ENCODE results near the gene SGK1.

SGK1 gene

GRCh38 chr6:134347885-134348805 is 30.2 kb upstream of the SGK1 start:
- no peak overlapping the region for H3K4me3 ChIP-seq (ENCODE audit: insufficient read depth, low read depth, low read length, poor library complexity, severe bottlenecking)
- no peaks in the 10 kb centered on the region for H3K4me1 ChIP-seq (ENCODE audit: control insufficient read depth, insufficient read depth, low read length, poor library complexity, severe bottlenecking)
- no peak overlapping the region for H3K27ac ChIP-seq (ENCODE audit: insufficient read depth, low read length, poor library complexity, severe bottlenecking)
- H3K27me3 ChIP-seq (replicated peaks; ENCODE audit: control insufficient read depth, insufficient read depth, low read length, poor library complexity, severe bottlenecking): no peaks in the 10 kb centered on the region
- H3K9me3 ChIP-seq (ENCODE audit: control insufficient read depth, low read length): no peaks in the 10 kb centered on the region
- DNase-seq: no peak
- no peaks in the 10 kb centered on the region for H3K36me3 ChIP-seq (ENCODE audit: control insufficient read depth, insufficient read depth, low read length)

DNA sequence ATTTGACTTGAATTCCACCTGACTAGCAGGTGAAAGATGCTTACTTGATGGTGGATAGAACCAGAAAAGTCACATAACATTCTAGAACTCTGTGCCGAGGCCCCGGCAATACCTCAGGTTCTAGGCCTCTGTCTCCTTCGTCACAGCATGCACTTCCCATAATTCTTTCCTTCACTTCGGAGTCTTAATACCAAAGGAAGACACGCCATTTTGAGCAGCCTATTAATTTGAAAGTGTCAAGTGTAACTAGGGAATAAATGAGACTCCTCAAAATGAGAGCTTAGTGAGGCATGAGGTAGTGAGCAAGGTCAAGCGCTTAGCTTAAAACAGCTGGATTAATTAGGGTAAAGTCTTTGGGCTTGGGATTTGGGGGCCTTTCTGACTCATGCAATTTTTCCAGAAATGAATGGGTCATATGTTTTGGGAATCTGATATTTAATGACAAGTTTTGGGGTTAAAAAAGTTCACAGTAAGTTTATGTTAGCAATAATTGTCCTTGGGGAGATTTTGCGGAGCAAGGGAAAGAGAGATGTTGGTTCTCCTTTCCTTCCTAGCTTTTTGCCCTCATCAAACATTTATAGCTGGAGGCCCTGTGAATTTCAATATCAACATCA is 29.1 kb upstream of the SGK1 start:
- DNase-seq: no peak
- Histone ChIP-seq H3K4me3 (ENCODE audit: insufficient read depth, low read depth, low read length, poor library complexity, severe bottlenecking) (no peak overlapping the region), H3K36me3 (ENCODE audit: control insufficient read depth, insufficient read depth, low read length) (no peaks in the 10 kb centered on the region), H3K27ac (ENCODE audit: insufficient read depth, low read length, poor library complexity, severe bottlenecking) (no peak overlapping the region), H3K27me3 (replicated peaks; ENCODE audit: control insufficient read depth, insufficient read depth, low read length, poor library complexity, severe bottlenecking) (no peaks in the 10 kb centered on the region), H3K9me3 (ENCODE audit: control insufficient read depth, low read length) (no peaks in the 10 kb centered on the region), H3K4me1 (ENCODE audit: control insufficient read depth, insufficient read depth, low read length, poor library complexity, severe bottlenecking) (no peaks in the 10 kb centered on the region)

DNA sequence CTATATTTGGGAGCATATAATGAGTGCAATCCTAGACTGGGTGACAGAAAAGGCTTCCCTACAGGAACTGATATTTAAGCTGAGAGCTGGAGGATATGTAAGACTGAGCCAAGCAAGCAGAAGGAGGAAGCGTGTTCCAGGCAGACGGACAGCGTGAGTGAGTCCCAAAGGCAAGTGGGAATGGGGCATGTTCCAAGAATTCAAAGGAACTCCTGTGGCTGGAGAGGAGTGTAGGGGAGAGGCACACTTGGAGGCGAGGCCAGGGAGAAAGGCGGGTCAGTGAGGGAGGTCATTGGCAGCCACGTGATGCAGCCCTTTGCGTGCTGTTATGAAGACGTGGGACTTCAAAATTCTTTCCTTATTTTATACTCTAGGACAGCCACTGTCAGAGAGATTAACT is 27.9 kb upstream of the SGK1 start:
- Histone ChIP-seq H3K27me3 (replicated peaks; ENCODE audit: control insufficient read depth, insufficient read depth, low read length, poor library complexity, severe bottlenecking) (no peaks in the 10 kb centered on the region), H3K36me3 (ENCODE audit: control insufficient read depth, insufficient read depth, low read length) (no peaks in the 10 kb centered on the region), H3K4me1 (ENCODE audit: control insufficient read depth, insufficient read depth, low read length, poor library complexity, severe bottlenecking) (no peaks in the 10 kb centered on the region), H3K9me3 (ENCODE audit: control insufficient read depth, low read length) (no peaks in the 10 kb centered on the region), H3K27ac (ENCODE audit: insufficient read depth, low read length, poor library complexity, severe bottlenecking) (no peak overlapping the region), H3K4me3 (ENCODE audit: insufficient read depth, low read depth, low read length, poor library complexity, severe bottlenecking) (no peak overlapping the region)
- DNase-seq: no peak

DNA sequence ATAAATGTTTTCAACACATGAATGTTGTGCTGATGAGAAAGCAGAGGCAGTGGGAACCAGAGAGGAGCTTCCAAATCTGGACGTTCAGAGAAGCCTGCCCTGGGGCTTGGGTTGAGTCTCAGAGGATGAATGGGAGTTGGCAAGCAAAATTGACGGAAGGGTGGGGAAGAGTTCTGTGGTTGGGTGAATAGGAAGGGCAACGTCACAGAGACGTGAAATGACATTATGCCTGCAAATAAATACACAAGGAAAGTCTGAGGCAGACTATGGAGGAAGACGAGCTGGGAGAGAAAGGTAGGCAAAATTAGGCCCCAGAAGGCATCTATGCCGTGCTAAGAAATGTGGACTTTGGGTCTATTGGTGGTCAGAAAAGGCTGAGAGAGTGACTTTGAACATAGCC is 25.2 kb upstream of the SGK1 start:
- H3K4me1 ChIP-seq (ENCODE audit: control insufficient read depth, insufficient read depth, low read length, poor library complexity, severe bottlenecking): no peaks in the 10 kb centered on the region
- no peaks in the 10 kb centered on the region for H3K36me3 ChIP-seq (ENCODE audit: control insufficient read depth, insufficient read depth, low read length)
- no peak for DNase-seq
- no peak overlapping the region for H3K27ac ChIP-seq (ENCODE audit: insufficient read depth, low read length, poor library complexity, severe bottlenecking)
- H3K27me3 ChIP-seq (replicated peaks; ENCODE audit: control insufficient read depth, insufficient read depth, low read length, poor library complexity, severe bottlenecking): no peaks in the 10 kb centered on the region
- no peak overlapping the region for H3K4me3 ChIP-seq (ENCODE audit: insufficient read depth, low read depth, low read length, poor library complexity, severe bottlenecking)
- no peaks in the 10 kb centered on the region for H3K9me3 ChIP-seq (ENCODE audit: control insufficient read depth, low read length)

- no peaks in the 10 kb centered on the region for H3K36me3 ChIP-seq (ENCODE audit: control insufficient read depth, insufficient read depth, low read length)
- no peak overlapping the region for H3K27ac ChIP-seq (ENCODE audit: insufficient read depth, low read length, poor library complexity, severe bottlenecking)
- DNase-seq: no peak
- no peak overlapping the region for H3K4me3 ChIP-seq (ENCODE audit: insufficient read depth, low read depth, low read length, poor library complexity, severe bottlenecking)
- H3K4me1 ChIP-seq (ENCODE audit: control insufficient read depth, insufficient read depth, low read length, poor library complexity, severe bottlenecking): no peaks in the 10 kb centered on the region
- H3K27me3 ChIP-seq (replicated peaks; ENCODE audit: control insufficient read depth, insufficient read depth, low read length, poor library complexity, severe bottlenecking): no peaks in the 10 kb centered on the region
- no peaks in the 10 kb centered on the region for H3K9me3 ChIP-seq (ENCODE audit: control insufficient read depth, low read length)
Measured at GRCh38 chr6:134341999-134342567, 24.2 kb upstream of the SGK1 start.

DNA sequence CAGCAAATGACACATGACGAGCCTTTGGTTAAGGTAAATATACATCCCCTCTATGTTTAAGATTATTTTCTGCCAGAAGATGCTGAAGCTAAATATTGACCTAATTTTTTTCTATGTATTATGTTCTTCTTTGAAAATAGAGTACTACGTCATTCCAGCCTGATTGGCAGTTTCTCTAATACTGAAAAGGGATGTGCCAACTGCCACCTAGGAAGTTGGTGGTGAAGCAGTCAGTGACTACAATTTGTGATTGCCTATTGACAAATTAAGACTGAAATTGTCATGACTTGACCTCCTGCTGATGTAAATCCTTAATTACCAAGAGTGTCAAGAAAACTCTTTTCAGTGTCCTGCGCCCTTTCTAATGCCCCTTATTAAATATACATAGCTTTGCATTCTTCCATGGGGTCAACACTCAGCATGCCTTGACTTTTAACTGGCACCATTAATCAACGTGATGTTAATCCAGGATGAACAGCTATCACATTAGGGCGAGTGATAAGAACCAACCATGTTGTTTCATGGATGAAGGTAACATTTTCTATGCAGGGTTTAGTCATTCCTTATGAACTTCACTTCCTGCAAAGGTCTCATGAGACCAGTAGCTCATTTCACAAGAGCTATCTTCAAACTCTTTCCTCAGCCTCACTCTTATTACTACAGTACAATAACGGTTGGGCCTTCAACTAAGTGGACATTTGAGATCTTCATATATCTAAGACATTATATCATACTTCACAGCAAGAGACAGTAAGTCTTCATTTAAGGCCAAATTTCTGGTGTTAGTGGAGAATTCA is 22.5 kb upstream of the SGK1 start:
- no peak overlapping the region for H3K4me3 ChIP-seq (ENCODE audit: insufficient read depth, low read depth, low read length, poor library complexity, severe bottlenecking)
- H3K27ac ChIP-seq (ENCODE audit: insufficient read depth, low read length, poor library complexity, severe bottlenecking): no peak overlapping the region
- no peaks in the 10 kb centered on the region for H3K4me1 ChIP-seq (ENCODE audit: control insufficient read depth, insufficient read depth, low read length, poor library complexity, severe bottlenecking)
- no peaks in the 10 kb centered on the region for H3K27me3 ChIP-seq (replicated peaks; ENCODE audit: control insufficient read depth, insufficient read depth, low read length, poor library complexity, severe bottlenecking)
- no peaks in the 10 kb centered on the region for H3K9me3 ChIP-seq (ENCODE audit: control insufficient read depth, low read length)
- no peak for DNase-seq
- no peaks in the 10 kb centered on the region for H3K36me3 ChIP-seq (ENCODE audit: control insufficient read depth, insufficient read depth, low read length)

DNA sequence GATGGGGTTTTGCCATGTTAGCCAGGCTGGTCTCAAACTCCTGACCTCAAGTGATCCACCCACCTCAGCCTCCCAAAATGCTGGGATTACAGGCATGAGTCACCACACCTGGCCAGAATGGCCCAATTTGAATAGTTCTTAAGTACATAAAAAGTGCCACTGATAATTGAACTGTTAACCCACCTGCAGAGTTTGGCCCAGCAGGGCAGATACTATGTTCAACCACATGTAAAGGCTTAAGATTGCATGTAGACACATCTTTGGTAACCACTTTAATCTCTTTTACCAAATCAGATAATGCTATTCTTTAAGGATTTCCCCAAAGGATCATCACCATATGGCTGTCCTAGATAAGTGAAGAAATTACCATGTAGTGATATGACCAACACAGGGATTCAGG is 21.3 kb upstream of the SGK1 start:
- Histone ChIP-seq H3K9me3 (ENCODE audit: control insufficient read depth, low read length) (no peaks in the 10 kb centered on the region), H3K27me3 (replicated peaks; ENCODE audit: control insufficient read depth, insufficient read depth, low read length, poor library complexity, severe bottlenecking) (no peaks in the 10 kb centered on the region), H3K36me3 (ENCODE audit: control insufficient read depth, insufficient read depth, low read length) (no peaks in the 10 kb centered on the region), H3K4me3 (ENCODE audit: insufficient read depth, low read depth, low read length, poor library complexity, severe bottlenecking) (no peak overlapping the region), H3K4me1 (ENCODE audit: control insufficient read depth, insufficient read depth, low read length, poor library complexity, severe bottlenecking) (no peaks in the 10 kb centered on the region), H3K27ac (ENCODE audit: insufficient read depth, low read length, poor library complexity, severe bottlenecking) (no peak overlapping the region)
- DNase-seq: no peak

DNA sequence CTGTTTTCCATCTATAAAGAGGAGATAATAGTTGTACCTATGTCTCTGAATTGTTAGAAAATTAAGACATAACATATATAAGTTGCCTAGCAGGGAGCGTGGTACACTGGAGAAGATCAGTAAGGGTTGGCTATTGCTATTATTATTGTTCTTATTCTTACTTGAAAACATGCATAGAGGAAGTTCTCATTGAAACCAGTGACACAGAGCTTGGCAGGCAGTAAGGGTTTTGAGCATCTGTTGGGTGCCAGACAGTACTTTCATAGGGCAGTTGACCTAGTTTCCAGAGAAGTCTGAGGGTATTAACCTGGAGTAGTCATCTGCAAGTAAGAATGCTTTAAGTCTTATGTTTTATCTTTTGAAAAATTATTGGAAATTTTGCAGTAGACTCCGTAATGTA is 13.3 kb upstream of the SGK1 start:
- no peak overlapping the region for H3K4me3 ChIP-seq (ENCODE audit: insufficient read depth, low read depth, low read length, poor library complexity, severe bottlenecking)
- H3K36me3 ChIP-seq (ENCODE audit: control insufficient read depth, insufficient read depth, low read length): no peaks in the 10 kb centered on the region
- H3K9me3 ChIP-seq (ENCODE audit: control insufficient read depth, low read length): no peaks in the 10 kb centered on the region
- H3K4me1 ChIP-seq (ENCODE audit: control insufficient read depth, insufficient read depth, low read length, poor library complexity, severe bottlenecking): no peaks in the 10 kb centered on the region
- no peaks in the 10 kb centered on the region for H3K27me3 ChIP-seq (replicated peaks; ENCODE audit: control insufficient read depth, insufficient read depth, low read length, poor library complexity, severe bottlenecking)
- DNase-seq: no peak
- no peak overlapping the region for H3K27ac ChIP-seq (ENCODE audit: insufficient read depth, low read length, poor library complexity, severe bottlenecking)

GRCh38 chr6:134330555-134330954 is 12.6 kb upstream of the SGK1 start:
- H3K4me1 ChIP-seq (ENCODE audit: control insufficient read depth, insufficient read depth, low read length, poor library complexity, severe bottlenecking): no peaks in the 10 kb centered on the region
- H3K36me3 ChIP-seq (ENCODE audit: control insufficient read depth, insufficient read depth, low read length): no peaks in the 10 kb centered on the region
- H3K9me3 ChIP-seq (ENCODE audit: control insufficient read depth, low read length): peaks cover 2% of the 10 kb centered on the region
- no peaks in the 10 kb centered on the region for H3K27me3 ChIP-seq (replicated peaks; ENCODE audit: control insufficient read depth, insufficient read depth, low read length, poor library complexity, severe bottlenecking)
- no peak overlapping the region for H3K4me3 ChIP-seq (ENCODE audit: insufficient read depth, low read depth, low read length, poor library complexity, severe bottlenecking)
- no peak for DNase-seq
- no peak overlapping the region for H3K27ac ChIP-seq (ENCODE audit: insufficient read depth, low read length, poor library complexity, severe bottlenecking)

All from effector memory CD4-positive, alpha-beta T cell (primary cell).